Measurements from ENCODE around the gene C1orf105. TPM values are rescaled to one million over a fixed set of nuclear protein-coding genes. Genes with fewer than 3 reads are reported as not detected.

Gene C1orf105
- polyA plus RNA-seq, 1 of the 3 experiments (the other 2 are of a cell fraction) = not detected

- Histone ChIP-seq H3K9me3 (no peaks in the 10 kb centered on the region), H3K4me2 (no peak overlapping the region), H3K79me2 (ENCODE audit: insufficient read depth) (no peaks in the 10 kb centered on the region), H2AFZ (ENCODE audit: low read depth) (no peak overlapping the region), H3K36me3 (replicated peaks in 1 of 2; ENCODE audit: control insufficient read depth in 1 of 2, insufficient read depth in 2 of 2, low read length in 1 of 2) (no peaks in the 10 kb centered on the region), H3K27ac (ENCODE audit: low read depth in 2 of 2, low read length in 1 of 2) (no peak overlapping the region), H3K4me3 (ENCODE audit: low read depth in 2 of 2, low read length in 1 of 2) (no peak overlapping the region), H3K4me1 (ENCODE audit: control insufficient read depth in 1 of 2, insufficient read depth in 2 of 2, low read depth in 1 of 2, low read length in 1 of 2) (no peaks in the 10 kb centered on the region), H4K20me1 (ENCODE audit: insufficient read depth) (no peaks in the 10 kb centered on the region), H3K9me2 (no peaks in the 10 kb centered on the region), H3F3A (replicated peaks; ENCODE audit: insufficient read depth) (no peaks in the 10 kb centered on the region), H3K9ac (no peak overlapping the region), H3K27me3 (ENCODE audit: insufficient read depth) (peaks cover 6% of the 10 kb centered on the region; the same call in 1 of the 2 replicates)
- POLR2A ChIA-PET = no interaction called here
- 54% methylated on average over 4 of the region's 4 CpGs for WGBS (ENCODE audit: low lambda C conversion rate)
- no peak for TF ChIP-seq RFX5 (IDR thresholded peaks at IDR 0.05; ENCODE audit: low read length)
- TF ChIP-seq GABPA (IDR thresholded peaks at IDR 0.05; ENCODE audit: low read depth) = no peak
- TF ChIP-seq YY1 (IDR thresholded peaks at IDR 0.05; ENCODE audit: low read depth) = no peak
- no peak for TF ChIP-seq EP300 (IDR thresholded peaks at IDR 0.05; ENCODE audit: borderline replicate concordance in 1 of 2, low read depth in 1 of 2, low read length in 1 of 2)
- TF ChIP-seq RAD21 (IDR thresholded peaks at IDR 0.05; ENCODE audit: low read length) = no peak
- no peak for TF ChIP-seq TCF12 (IDR thresholded peaks at IDR 0.05)
- no peak for TF ChIP-seq NRF1 (IDR thresholded peaks at IDR 0.05; ENCODE audit: low read depth, low read length)
- TF ChIP-seq MEF2A (IDR thresholded peaks at IDR 0.05; ENCODE audit: borderline replicate concordance, low read depth) = no peak
- TF ChIP-seq, protein P1, sequence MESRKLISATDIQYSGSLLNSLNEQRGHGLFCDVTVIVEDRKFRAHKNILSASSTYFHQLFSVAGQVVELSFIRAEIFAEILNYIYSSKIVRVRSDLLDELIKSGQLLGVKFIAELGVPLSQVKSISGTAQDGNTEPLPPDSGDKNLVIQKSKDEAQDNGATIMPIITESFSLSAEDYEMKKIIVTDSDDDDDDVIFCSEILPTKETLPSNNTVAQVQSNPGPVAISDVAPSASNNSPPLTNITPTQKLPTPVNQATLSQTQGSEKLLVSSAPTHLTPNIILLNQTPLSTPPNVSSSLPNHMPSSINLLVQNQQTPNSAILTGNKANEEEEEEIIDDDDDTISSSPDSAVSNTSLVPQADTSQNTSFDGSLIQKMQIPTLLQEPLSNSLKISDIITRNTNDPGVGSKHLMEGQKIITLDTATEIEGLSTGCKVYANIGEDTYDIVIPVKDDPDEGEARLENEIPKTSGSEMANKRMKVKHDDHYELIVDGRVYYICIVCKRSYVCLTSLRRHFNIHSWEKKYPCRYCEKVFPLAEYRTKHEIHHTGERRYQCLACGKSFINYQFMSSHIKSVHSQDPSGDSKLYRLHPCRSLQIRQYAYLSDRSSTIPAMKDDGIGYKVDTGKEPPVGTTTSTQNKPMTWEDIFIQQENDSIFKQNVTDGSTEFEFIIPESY (IDR thresholded peaks at IDR 0.05; ENCODE audit: borderline replicate concordance, low read depth) = no peak
- TF ChIP-seq, protein P2, sequence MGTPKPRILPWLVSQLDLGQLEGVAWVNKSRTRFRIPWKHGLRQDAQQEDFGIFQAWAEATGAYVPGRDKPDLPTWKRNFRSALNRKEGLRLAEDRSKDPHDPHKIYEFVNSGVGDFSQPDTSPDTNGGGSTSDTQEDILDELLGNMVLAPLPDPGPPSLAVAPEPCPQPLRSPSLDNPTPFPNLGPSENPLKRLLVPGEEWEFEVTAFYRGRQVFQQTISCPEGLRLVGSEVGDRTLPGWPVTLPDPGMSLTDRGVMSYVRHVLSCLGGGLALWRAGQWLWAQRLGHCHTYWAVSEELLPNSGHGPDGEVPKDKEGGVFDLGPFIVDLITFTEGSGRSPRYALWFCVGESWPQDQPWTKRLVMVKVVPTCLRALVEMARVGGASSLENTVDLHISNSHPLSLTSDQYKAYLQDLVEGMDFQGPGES (IDR thresholded peaks at IDR 0.05; ENCODE audit: low read depth, low read length) = no peak
- no peak for TF ChIP-seq MXI1 (IDR thresholded peaks at IDR 0.05; ENCODE audit: low read depth, low read length)
- TF ChIP-seq MAX (IDR thresholded peaks at IDR 0.05; ENCODE audit: low read depth) = no peak
- no peak for TF ChIP-seq SIN3A (IDR thresholded peaks at IDR 0.05; ENCODE audit: borderline replicate concordance, low read depth, low read length)
- TF ChIP-seq TAF1 (IDR thresholded peaks at IDR 0.05; ENCODE audit: borderline replicate concordance, low read depth, low read length) = no peak
- TF ChIP-seq, protein P3, sequence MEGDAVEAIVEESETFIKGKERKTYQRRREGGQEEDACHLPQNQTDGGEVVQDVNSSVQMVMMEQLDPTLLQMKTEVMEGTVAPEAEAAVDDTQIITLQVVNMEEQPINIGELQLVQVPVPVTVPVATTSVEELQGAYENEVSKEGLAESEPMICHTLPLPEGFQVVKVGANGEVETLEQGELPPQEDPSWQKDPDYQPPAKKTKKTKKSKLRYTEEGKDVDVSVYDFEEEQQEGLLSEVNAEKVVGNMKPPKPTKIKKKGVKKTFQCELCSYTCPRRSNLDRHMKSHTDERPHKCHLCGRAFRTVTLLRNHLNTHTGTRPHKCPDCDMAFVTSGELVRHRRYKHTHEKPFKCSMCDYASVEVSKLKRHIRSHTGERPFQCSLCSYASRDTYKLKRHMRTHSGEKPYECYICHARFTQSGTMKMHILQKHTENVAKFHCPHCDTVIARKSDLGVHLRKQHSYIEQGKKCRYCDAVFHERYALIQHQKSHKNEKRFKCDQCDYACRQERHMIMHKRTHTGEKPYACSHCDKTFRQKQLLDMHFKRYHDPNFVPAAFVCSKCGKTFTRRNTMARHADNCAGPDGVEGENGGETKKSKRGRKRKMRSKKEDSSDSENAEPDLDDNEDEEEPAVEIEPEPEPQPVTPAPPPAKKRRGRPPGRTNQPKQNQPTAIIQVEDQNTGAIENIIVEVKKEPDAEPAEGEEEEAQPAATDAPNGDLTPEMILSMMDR (IDR thresholded peaks at IDR 0.05) = no peak
- TF ChIP-seq SMC3 (IDR thresholded peaks at IDR 0.05; ENCODE audit: low read depth, low read length) = no peak
- TF ChIP-seq RXRA (IDR thresholded peaks at IDR 0.05; ENCODE audit: borderline replicate concordance, low read depth) = no peak
- no peak for TF ChIP-seq REST (IDR thresholded peaks at IDR 0.05; ENCODE audit: low read depth, low read length)
- TF ChIP-seq JUND (IDR thresholded peaks at IDR 0.05) = no peak
- TF ChIP-seq TEAD4 (IDR thresholded peaks at IDR 0.05; ENCODE audit: borderline replicate concordance, insufficient read depth) = no peak
- no peak for DNase-seq
- CTCF ChIA-PET = no interaction called here
Measured at GRCh38 chr1:172487550-172487949, 67.1 kb downstream of the C1orf105 start.

Data from SK-N-SH (cell line).